OCI-LY1 (cell line): Measurements from ENCODE around the gene CD300LB.

ENCODE experiments used
- H2AFZ ChIP-seq: fragments of 200-600 bp; sonication (generic), shearing (Covaris generic); 2 replicates; pipeline ENCODE4 v1.6.0; 2014; ENCODE audit warnings: antibody characterized with exemption, mild to moderate bottlenecking, low read length
- H3F3A ChIP-seq: fragments of 200-600 bp; sonication (generic), shearing (Covaris generic); 2 replicates; pipeline ENCODE4 v1.6.0; 2014; ENCODE audit warnings: mild to moderate bottlenecking, antibody characterized with exemption, low read length, moderate library complexity; ENCODE audit not compliant: insufficient read depth
- H3K27ac ChIP-seq: fragments of 200-600 bp; sonication (generic); 2 replicates; pipeline ENCODE4 v1.5.1; 2014; ENCODE audit warnings: low read length, mixed run types, mild to moderate bottlenecking, low read depth; ENCODE audit not compliant: poor library complexity, severe bottlenecking
- H3K27me3 ChIP-seq: fragments of 200-600 bp; sonication (generic); 2 replicates; pipeline ENCODE4 v1.6.0; 2014; ENCODE audit warnings: antibody characterized with exemption, mild to moderate bottlenecking, low read length, moderate library complexity; ENCODE audit not compliant: insufficient read depth
- H3K36me3 ChIP-seq: fragments of 200-600 bp; sonication (generic); 2 replicates; pipeline ENCODE4 v1.6.1; 2014; ENCODE audit warnings: mild to moderate bottlenecking, antibody characterized with exemption, low read length, moderate library complexity, mixed read lengths; ENCODE audit not compliant: insufficient read depth
- H3K4me1 ChIP-seq: fragments of 200-600 bp; sonication (generic); 2 replicates; pipeline ENCODE4 v1.5.1; 2014; ENCODE audit warnings: mild to moderate bottlenecking, low read length, moderate library complexity; ENCODE audit not compliant: insufficient read depth, severe bottlenecking
- H3K4me2 ChIP-seq: fragments of 200-600 bp; sonication (generic), shearing (Covaris generic); 2 replicates; pipeline ENCODE4 v1.6.1; 2014; ENCODE audit warnings: low read length
- H3K4me3 ChIP-seq: fragments of 200-600 bp; sonication (generic); 2 replicates; pipeline ENCODE4 v1.5.1; 2014; ENCODE audit warnings: low read length, low read depth, mild to moderate bottlenecking, mixed read lengths; ENCODE audit not compliant: poor library complexity, severe bottlenecking
- H3K79me2 ChIP-seq: fragments of 200-600 bp; shearing (Covaris generic); 2 replicates; pipeline ENCODE4 v1.6.1; 2016; ENCODE audit warnings: mixed run types, low read length, mixed read lengths; ENCODE audit not compliant: insufficient read depth
- H3K9ac ChIP-seq: fragments of 200-600 bp; sonication (generic), shearing (Covaris generic); 2 replicates; pipeline ENCODE4 v1.6.1; 2014; ENCODE audit warnings: mild to moderate bottlenecking, low read length, mixed read lengths
- H3K9me2 ChIP-seq: fragments of 200-600 bp; sonication (generic), shearing (Covaris generic); 2 replicates; pipeline ENCODE4 v1.6.1; 2014; ENCODE audit warnings: low read depth, mild to moderate bottlenecking, low read length, mixed read lengths
- H3K9me3 ChIP-seq: fragments of 200-600 bp; shearing (Covaris generic); 2 replicates; pipeline ENCODE4 v1.6.1; 2014; ENCODE audit warnings: low read length, mixed read lengths
- H4K20me1 ChIP-seq: fragments of 200-600 bp; sonication (generic), shearing (Covaris generic); 2 replicates; pipeline ENCODE4 v1.6.0; 2016; ENCODE audit warnings: mild to moderate bottlenecking, low read length; ENCODE audit not compliant: insufficient read depth
- CTCF ChIP-seq: fragments of 200-600 bp; sonication (generic), shearing (Covaris generic); IDR thresholded peaks from 2 replicates; pipeline ENCODE4 v1.5.1; 2017; ENCODE audit warnings: mild to moderate bottlenecking, antibody characterized with exemption, low read length, moderate library complexity, mixed read lengths
- EZH2 ChIP-seq: fragments of 200-600 bp; sonication (generic), shearing (Covaris generic); IDR thresholded peaks from 2 replicates; pipeline ENCODE4 v1.8.0; 2017; ENCODE audit warnings: borderline replicate concordance, mixed run types, mild to moderate bottlenecking, antibody characterized with exemption, low read length, moderate library complexity, mixed read lengths

CD300LB gene

DNA sequence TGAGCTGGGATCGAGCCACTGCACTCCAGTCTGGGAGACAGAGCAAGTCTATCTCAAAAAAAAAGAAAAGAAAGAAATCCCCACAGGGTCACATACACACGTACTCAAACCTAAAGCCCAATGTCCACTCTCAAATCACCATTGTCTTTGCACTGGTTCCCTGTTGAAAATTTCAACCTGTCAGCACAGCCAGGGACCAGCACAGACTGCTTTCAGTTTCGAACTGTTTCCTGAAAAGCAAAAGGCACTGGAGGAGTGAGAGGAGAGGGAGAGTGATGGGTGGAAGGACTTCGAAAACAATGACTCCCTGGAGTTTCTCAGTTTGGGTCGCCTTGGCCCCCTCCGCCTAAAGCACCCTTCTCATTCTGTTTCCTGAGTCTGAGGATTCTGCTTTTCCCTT, 23.6 kb upstream of the CD300LB start:
- Histone ChIP-seq H3K9ac (no peak overlapping the region), H4K20me1 (no peaks in the 10 kb centered on the region), H2AFZ (no peak overlapping the region), H3K9me3 (no peaks in the 10 kb centered on the region), H3F3A (no peaks in the 10 kb centered on the region), H3K4me3 (no peak overlapping the region), H3K36me3 (no peaks in the 10 kb centered on the region), H3K27ac (no peak overlapping the region), H3K4me2 (no peak overlapping the region), H3K9me2 (no peaks in the 10 kb centered on the region), H3K27me3 (0 out of 2 replicates have a peak, but pooled peaks cover 11% of the 10 kb centered on the region), H3K79me2 (no peaks in the 10 kb centered on the region), H3K4me1 (no peaks in the 10 kb centered on the region)
- TF ChIP-seq EZH2 = no peak
- TF ChIP-seq CTCF = no peak

DNA sequence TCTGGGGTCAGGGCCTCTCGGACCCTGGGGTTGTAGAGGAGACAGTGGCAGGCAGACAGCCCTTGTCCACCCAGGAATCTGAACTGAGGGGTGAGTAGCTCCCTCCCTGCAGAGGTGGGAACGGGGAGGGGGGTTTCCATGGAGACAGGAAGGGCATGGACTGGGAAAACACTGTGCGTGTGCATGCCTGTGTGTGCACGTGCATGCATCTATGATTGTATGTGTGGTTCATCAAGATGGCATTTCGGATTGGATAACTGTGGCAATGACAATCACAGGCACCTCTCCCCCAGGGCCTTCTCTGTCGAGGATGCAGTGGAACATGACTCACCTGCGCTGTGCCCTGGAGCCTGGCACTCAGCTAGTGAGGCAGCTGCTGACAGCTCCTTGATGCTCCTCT, 20.8 kb upstream of the CD300LB start:
- Histone ChIP-seq H3K27me3 (0 out of 2 replicates have a peak, but pooled peaks cover 7% of the 10 kb centered on the region), H3F3A (no peaks in the 10 kb centered on the region), H2AFZ (no peak overlapping the region), H3K4me3 (no peak overlapping the region), H3K79me2 (no peaks in the 10 kb centered on the region), H3K9me3 (no peaks in the 10 kb centered on the region), H3K4me1 (no peaks in the 10 kb centered on the region), H3K4me2 (no peak overlapping the region), H3K36me3 (no peaks in the 10 kb centered on the region), H4K20me1 (no peaks in the 10 kb centered on the region), H3K27ac (no peak overlapping the region), H3K9ac (no peak overlapping the region), H3K9me2 (no peaks in the 10 kb centered on the region)
- TF ChIP-seq CTCF (no peak), EZH2 (no peak)

- 0 out of 2 replicates have a peak, but pooled peaks cover 7% of the 10 kb centered on the region for H3K27me3 ChIP-seq
- no peaks in the 10 kb centered on the region for H3K9me3 ChIP-seq
- no peaks in the 10 kb centered on the region for H4K20me1 ChIP-seq
- H3K9me2 ChIP-seq = no peaks in the 10 kb centered on the region
- H3K4me3 ChIP-seq = no peak overlapping the region
- H3K27ac ChIP-seq = no peak overlapping the region
- H3K9ac ChIP-seq = no peak overlapping the region
- TF ChIP-seq EZH2 (no peak), CTCF (no peak)
- no peaks in the 10 kb centered on the region for H3K79me2 ChIP-seq
- H3F3A ChIP-seq = no peaks in the 10 kb centered on the region
- H3K4me2 ChIP-seq = no peak overlapping the region
- H2AFZ ChIP-seq = no peak overlapping the region
- H3K4me1 ChIP-seq = no peaks in the 10 kb centered on the region
- H3K36me3 ChIP-seq = no peaks in the 10 kb centered on the region
Measured at GRCh38 chr17:74550602-74551001, 19.3 kb upstream of the CD300LB start.
